Panc1 (cell line): ENCODE results near the gene SEC24A.

Experiments
- CTCF ChIP-seq: fragments of 450-650 bp; IDR thresholded peaks from 2 replicates; pipeline ENCODE4 v1.5.1; 2017; ENCODE audit warnings: mild to moderate bottlenecking
- POLR2AphosphoS5 ChIP-seq: IDR thresholded peaks from 2 replicates; pipeline ENCODE4 v1.6.1; 2012; ENCODE audit warnings: mild to moderate bottlenecking, low read depth, low read length, moderate library complexity
- REST ChIP-seq, 2 experiments: IDR thresholded peaks; 2 replicates each; pipeline ENCODE4 v1.6.1; 2011 to 2012; ENCODE audit warnings: low read depth in 2 of 2, control low read depth in 1 of 2, low read length in 1 of 2, mild to moderate bottlenecking in 1 of 2, moderate library complexity in 1 of 2; ENCODE audit not compliant: insufficient read depth in 1 of 2
- SIN3A ChIP-seq: IDR thresholded peaks from 2 replicates; pipeline ENCODE4 v1.6.1; 2012; ENCODE audit warnings: low read depth, mild to moderate bottlenecking, low read length, moderate library complexity, borderline replicate concordance; ENCODE audit not compliant: insufficient read depth
- TCF7L2 ChIP-seq: IDR thresholded peaks from 2 replicates; pipeline ENCODE4 v1.6.1; 2011; ENCODE audit warnings: mild to moderate bottlenecking, low read depth, low read length, inconsistent platforms

GRCh38 chr5:134642931-134643530 is 5.6 kb upstream of the SEC24A start:
- TF ChIP-seq CTCF (no peak), REST (IDR thresholded peaks at IDR 0.05; ENCODE audit: insufficient read depth in 1 of 2, low read depth in 2 of 2, low read length in 1 of 2) (no peak), POLR2AphosphoS5 (no peak), SIN3A (no peak), TCF7L2 (no peak)
